ENCODE measurements around the gene SLC30A1. TPM values are rescaled to one million over a fixed set of nuclear protein-coding genes. Genes with fewer than 3 reads are reported as not detected.

The SLC30A1 gene
- total and polyA plus RNA-seq, 2 of the 13 experiments (the other 11 are each of a cell fraction or from before 2014, with no cell fraction given), result 5.9 to 24.4 TPM

GRCh38 chr1:211609120-211610024 lies 30.4 kb upstream of the SLC30A1 start (continued):
- peak; percentile 28; the same call in 1 of the 2 replicates for TF ChIP-seq THAP9 (CRISPR knock-in tag; IDR thresholded peaks at IDR 0.05; ENCODE audit: borderline replicate concordance)
- TF ChIP-seq GATAD2A (CRISPR knock-in tag; IDR thresholded peaks at IDR 0.05), result peak; percentile 70
- 0 out of 2 replicates have a peak, but pooled peaks have one; percentile 27 for TF ChIP-seq ZNF556 (CRISPR knock-in tag; IDR thresholded peaks at IDR 0.05; ENCODE audit: borderline replicate concordance)
- TF ChIP-seq PRDM15 (CRISPR knock-in tag; IDR thresholded peaks at IDR 0.05), result peak; percentile 53; the same call in 1 of the 2 replicates
- TF ChIP-seq ZNF574 (CRISPR knock-in tag; IDR thresholded peaks at IDR 0.05), result peak; percentile 34; the same call in 1 of the 2 replicates
- peak; percentile 90 for TF ChIP-seq FOXO1 (CRISPR knock-in tag; IDR thresholded peaks at IDR 0.05)
- 0 out of 2 replicates have a peak, but pooled peaks have one; percentile 38 for TF ChIP-seq ZNF761 (CRISPR knock-in tag; conservative IDR thresholded peaks at IDR 0.05)
- TF ChIP-seq CCDC6 (CRISPR knock-in tag; IDR thresholded peaks at IDR 0.05), result no peak
- peak; percentile 87; the same call in 1 of the 2 replicates for TF ChIP-seq ZBED4 (CRISPR knock-in tag; IDR thresholded peaks at IDR 0.05; ENCODE audit: borderline replicate concordance)
- peak; percentile 82 for TF ChIP-seq FOXP4 (CRISPR knock-in tag; IDR thresholded peaks at IDR 0.05)
- 0 out of 2 replicates have a peak, but pooled peaks have one; percentile 46 for TF ChIP-seq JUN (CRISPR knock-in tag; IDR thresholded peaks at IDR 0.05)

Measured in HepG2 (cell line).